Measurements from ENCODE around the gene NCR3LG1.
A peak's percentile ranks its signal among the peaks of the same experiment; 100 is the strongest.

Gene NCR3LG1

DNA sequence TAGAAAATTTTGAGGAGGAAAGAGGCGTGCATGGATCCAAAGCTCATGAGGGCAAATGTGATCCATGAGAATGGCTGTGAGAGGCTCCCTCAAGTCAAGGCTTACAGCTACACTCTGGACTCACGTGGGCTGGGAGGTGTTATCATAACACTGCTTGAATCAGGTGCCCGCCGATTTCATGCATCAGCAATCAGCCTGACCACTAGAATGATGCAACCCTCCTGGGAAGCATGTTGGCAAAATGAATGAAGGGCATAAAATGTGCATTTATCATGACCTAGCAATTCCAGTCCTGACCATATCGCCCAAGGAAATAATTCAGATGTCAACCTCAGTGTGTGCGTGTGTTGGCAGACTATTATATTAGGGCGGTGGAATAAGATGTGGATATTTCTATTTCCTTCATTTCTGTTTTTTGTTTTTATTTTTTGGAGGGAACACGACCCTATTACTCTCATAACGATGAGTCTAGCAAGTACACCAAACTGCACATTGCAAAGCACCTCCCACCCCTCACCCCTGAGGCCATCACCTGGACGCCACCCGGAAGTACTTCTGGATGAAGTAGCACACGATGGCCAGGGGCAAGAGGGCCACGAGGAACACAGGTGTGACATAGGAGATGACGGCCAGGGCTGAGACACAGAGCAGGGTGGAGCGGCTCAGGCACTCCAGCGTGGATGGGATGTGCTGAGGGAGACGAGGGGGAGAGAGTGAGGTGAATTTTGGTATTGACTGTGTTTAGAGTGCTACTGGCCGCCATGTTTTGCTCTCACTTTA is 52.6 kb downstream of the NCR3LG1 start:
- Histone ChIP-seq H3K27ac (ENCODE audit: low read depth, low read length) (no peak overlapping the region), H3K36me3 (ENCODE audit: insufficient read depth, low read length) (no peaks in the 10 kb centered on the region), H3K4me3 (ENCODE audit: low read depth, low read length) (no peak overlapping the region), H3K4me1 (ENCODE audit: control insufficient read depth, insufficient read depth, low read length, unreplicated experiment) (peaks cover 17% of the 10 kb centered on the region), H2AFZ (ENCODE audit: low read length, unreplicated experiment) (no peak overlapping the region), H3K79me2 (ENCODE audit: control insufficient read depth, insufficient read depth, low read length, unreplicated experiment) (no peaks in the 10 kb centered on the region), H3K27me3 (ENCODE audit: insufficient read depth, low read length) (0 out of 2 replicates have a peak, but pooled peaks cover 2% of the 10 kb centered on the region)

- peak overlapping the region; percentile 54 for H2AFZ ChIP-seq (ENCODE audit: low read length, unreplicated experiment)
- peaks cover 17% of the 10 kb centered on the region for H3K4me1 ChIP-seq (ENCODE audit: control insufficient read depth, insufficient read depth, low read length, unreplicated experiment)
- no peak overlapping the region for H3K27ac ChIP-seq (ENCODE audit: low read depth, low read length)
- no peaks in the 10 kb centered on the region for H3K79me2 ChIP-seq (ENCODE audit: control insufficient read depth, insufficient read depth, low read length, unreplicated experiment)
- H3K27me3 ChIP-seq (ENCODE audit: insufficient read depth, low read length) = no peaks in the 10 kb centered on the region
- H3K4me3 ChIP-seq (ENCODE audit: low read depth, low read length) = peak overlapping the region; percentile 54
- H3K36me3 ChIP-seq (ENCODE audit: insufficient read depth, low read length) = no peaks in the 10 kb centered on the region
These were observed 53.8 kb downstream of the NCR3LG1 start for GRCh38 chr11:17405232-17406005.

GRCh38 chr11:17406082-17406817 is 54.6 kb downstream of the NCR3LG1 start:
- Histone ChIP-seq H3K4me3 (ENCODE audit: low read depth, low read length) (peak overlapping the region; percentile 54), H3K27ac (ENCODE audit: low read depth, low read length) (no peak overlapping the region), H3K4me1 (ENCODE audit: control insufficient read depth, insufficient read depth, low read length, unreplicated experiment) (peaks cover 17% of the 10 kb centered on the region), H3K79me2 (ENCODE audit: control insufficient read depth, insufficient read depth, low read length, unreplicated experiment) (no peaks in the 10 kb centered on the region), H3K36me3 (ENCODE audit: insufficient read depth, low read length) (no peaks in the 10 kb centered on the region), H3K27me3 (ENCODE audit: insufficient read depth, low read length) (no peaks in the 10 kb centered on the region; the same call in 1 of the 2 replicates), H2AFZ (ENCODE audit: low read length, unreplicated experiment) (peak overlapping the region; percentile 54)

DNA sequence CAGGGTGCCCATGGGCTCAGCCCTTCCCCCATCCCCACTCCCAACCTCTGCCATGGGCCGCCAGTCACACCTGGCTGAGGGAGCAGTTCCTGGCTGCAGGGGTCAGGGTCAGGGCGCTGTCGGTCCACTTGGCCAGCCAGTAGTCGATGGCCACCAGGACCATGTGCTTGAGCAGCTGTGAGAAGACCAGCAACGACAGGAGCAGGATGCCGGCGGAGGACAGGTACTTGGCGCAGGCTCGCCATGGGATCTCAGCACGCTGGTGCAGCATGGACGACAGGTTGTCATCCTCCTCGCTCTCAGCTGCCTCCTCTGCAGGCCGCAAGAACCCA is 55.2 kb downstream of the NCR3LG1 start:
- no peaks in the 10 kb centered on the region for H3K79me2 ChIP-seq (ENCODE audit: control insufficient read depth, insufficient read depth, low read length, unreplicated experiment)
- peaks cover 3% of the 10 kb centered on the region; the same call in 1 of the 2 replicates for H3K27me3 ChIP-seq (ENCODE audit: insufficient read depth, low read length)
- H3K4me3 ChIP-seq (ENCODE audit: low read depth, low read length) = no peak overlapping the region
- H2AFZ ChIP-seq (ENCODE audit: low read length, unreplicated experiment) = no peak overlapping the region
- H3K36me3 ChIP-seq (ENCODE audit: insufficient read depth, low read length) = no peaks in the 10 kb centered on the region
- no peak overlapping the region for H3K27ac ChIP-seq (ENCODE audit: low read depth, low read length)
- peaks cover 17% of the 10 kb centered on the region for H3K4me1 ChIP-seq (ENCODE audit: control insufficient read depth, insufficient read depth, low read length, unreplicated experiment)

- H3K27ac ChIP-seq (ENCODE audit: low read depth, low read length) = no peak overlapping the region
- H3K4me1 ChIP-seq (ENCODE audit: control insufficient read depth, insufficient read depth, low read length, unreplicated experiment) = peaks cover 17% of the 10 kb centered on the region
- no peaks in the 10 kb centered on the region for H3K36me3 ChIP-seq (ENCODE audit: insufficient read depth, low read length)
- no peak overlapping the region for H2AFZ ChIP-seq (ENCODE audit: low read length, unreplicated experiment)
- H3K79me2 ChIP-seq (ENCODE audit: control insufficient read depth, insufficient read depth, low read length, unreplicated experiment) = no peaks in the 10 kb centered on the region
- no peak overlapping the region for H3K4me3 ChIP-seq (ENCODE audit: low read depth, low read length)
- H3K27me3 ChIP-seq (ENCODE audit: insufficient read depth, low read length) = peaks cover 5% of the 10 kb centered on the region; the same call in 1 of the 2 replicates
These were observed 56.0 kb downstream of the NCR3LG1 start for GRCh38 chr11:17407575-17407974.

GRCh38 chr11:17408026-17408425 is 56.4 kb downstream of the NCR3LG1 start:
- H3K4me3 ChIP-seq (ENCODE audit: low read depth, low read length) = no peak overlapping the region
- H2AFZ ChIP-seq (ENCODE audit: low read length, unreplicated experiment) = no peak overlapping the region
- H3K27me3 ChIP-seq (ENCODE audit: insufficient read depth, low read length) = peaks cover 8% of the 10 kb centered on the region
- no peaks in the 10 kb centered on the region for H3K36me3 ChIP-seq (ENCODE audit: insufficient read depth, low read length)
- no peak overlapping the region for H3K27ac ChIP-seq (ENCODE audit: low read depth, low read length)
- no peaks in the 10 kb centered on the region for H3K79me2 ChIP-seq (ENCODE audit: control insufficient read depth, insufficient read depth, low read length, unreplicated experiment)
- H3K4me1 ChIP-seq (ENCODE audit: control insufficient read depth, insufficient read depth, low read length, unreplicated experiment) = peaks cover 17% of the 10 kb centered on the region

DNA sequence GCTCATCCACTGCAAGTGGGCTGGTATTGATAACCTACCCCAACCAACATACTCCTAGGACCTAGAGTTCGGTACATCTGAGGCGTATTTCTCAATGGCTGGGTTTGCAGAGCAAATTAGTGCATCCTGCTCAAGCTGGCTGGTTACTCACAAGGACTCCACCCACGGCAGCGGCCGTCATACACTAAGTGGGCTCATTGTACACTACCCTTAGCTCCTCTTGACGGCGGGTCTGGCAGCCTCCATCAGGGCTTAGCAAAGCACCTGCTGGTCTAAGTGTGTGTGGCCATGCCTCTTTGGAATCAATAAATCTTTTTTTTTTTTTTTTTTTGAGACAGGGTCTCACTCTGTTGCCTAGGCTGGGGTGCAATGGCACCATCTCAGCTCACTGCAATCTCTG is 57.0 kb downstream of the NCR3LG1 start:
- H3K27me3 ChIP-seq (ENCODE audit: insufficient read depth, low read length) = peaks cover 14% of the 10 kb centered on the region
- H3K79me2 ChIP-seq (ENCODE audit: control insufficient read depth, insufficient read depth, low read length, unreplicated experiment) = no peaks in the 10 kb centered on the region
- H3K27ac ChIP-seq (ENCODE audit: low read depth, low read length) = no peak overlapping the region
- no peak overlapping the region for H2AFZ ChIP-seq (ENCODE audit: low read length, unreplicated experiment)
- H3K4me3 ChIP-seq (ENCODE audit: low read depth, low read length) = no peak overlapping the region
- no peaks in the 10 kb centered on the region for H3K36me3 ChIP-seq (ENCODE audit: insufficient read depth, low read length)
- peaks cover 17% of the 10 kb centered on the region for H3K4me1 ChIP-seq (ENCODE audit: control insufficient read depth, insufficient read depth, low read length, unreplicated experiment)

- Histone ChIP-seq H3K4me1 (ENCODE audit: control insufficient read depth, insufficient read depth, low read length, unreplicated experiment) (peaks cover 7% of the 10 kb centered on the region), H3K79me2 (ENCODE audit: control insufficient read depth, insufficient read depth, low read length, unreplicated experiment) (no peaks in the 10 kb centered on the region), H2AFZ (ENCODE audit: low read length, unreplicated experiment) (no peak overlapping the region), H3K4me3 (ENCODE audit: low read depth, low read length) (no peak overlapping the region), H3K27ac (ENCODE audit: low read depth, low read length) (no peak overlapping the region), H3K36me3 (ENCODE audit: insufficient read depth, low read length) (no peaks in the 10 kb centered on the region), H3K27me3 (ENCODE audit: insufficient read depth, low read length) (peaks cover 36% of the 10 kb centered on the region)
These were observed 59.2 kb downstream of the NCR3LG1 start for GRCh38 chr11:17410606-17411379.

GRCh38 chr11:17411418-17411817 is 59.8 kb downstream of the NCR3LG1 start:
- Histone ChIP-seq H3K4me1 (ENCODE audit: control insufficient read depth, insufficient read depth, low read length, unreplicated experiment) (peaks cover 1% of the 10 kb centered on the region), H3K4me3 (ENCODE audit: low read depth, low read length) (no peak overlapping the region), H3K79me2 (ENCODE audit: control insufficient read depth, insufficient read depth, low read length, unreplicated experiment) (no peaks in the 10 kb centered on the region)

More at GRCh38 chr11:17411418-17411817, 59.8 kb downstream of the NCR3LG1 start:
- Histone ChIP-seq H3K27me3 (ENCODE audit: insufficient read depth, low read length) (peaks cover 42% of the 10 kb centered on the region), H3K27ac (ENCODE audit: low read depth, low read length) (no peak overlapping the region), H3K36me3 (ENCODE audit: insufficient read depth, low read length) (no peaks in the 10 kb centered on the region), H2AFZ (ENCODE audit: low read length, unreplicated experiment) (no peak overlapping the region)
